HG03457 (cell line): ENCODE measurements around the gene HS6ST3.
"Not testable (repeated sequence)": the region's sequence is repeated elsewhere in the genome, so short reads cannot be mapped to it uniquely, and the experiment has no call there.

Source experiments
- ATAC-seq: cut with Tn5 transposase; IDR thresholded peaks from one replicate; pipeline ENCODE4 v1.9.1; 2021; ENCODE audit warnings: moderate number of reproducible peaks; ENCODE audit not compliant: unreplicated experiment

HS6ST3 gene

GRCh38 chr13:96091164-96092117, 1.5 kb downstream of the HS6ST3 start:
- no peak for ATAC-seq

- ATAC-seq = no peak
Observed at GRCh38 chr13:96093296-96094006, 3.5 kb downstream of the HS6ST3 start.

- no peak for ATAC-seq
Observed at GRCh38 chr13:96100457-96101220, 10.7 kb downstream of the HS6ST3 start.

GRCh38 chr13:96104516-96104915, 14.6 kb downstream of the HS6ST3 start:
- ATAC-seq = no peak

- not testable (repeated sequence) for ATAC-seq
Observed at GRCh38 chr13:96108072-96108471, 18.2 kb downstream of the HS6ST3 start.

GRCh38 chr13:96109125-96109524, 19.2 kb downstream of the HS6ST3 start:
- no peak for ATAC-seq

GRCh38 chr13:96112936-96113335, 23.0 kb downstream of the HS6ST3 start:
- ATAC-seq = no peak

GRCh38 chr13:96115368-96115767, 25.5 kb downstream of the HS6ST3 start:
- not testable (repeated sequence) for ATAC-seq

- ATAC-seq = no peak
Observed at GRCh38 chr13:96119921-96120320, 30.0 kb downstream of the HS6ST3 start.

GRCh38 chr13:96130818-96131340, 41.0 kb downstream of the HS6ST3 start:
- no peak for ATAC-seq

GRCh38 chr13:96141032-96141431, 51.1 kb downstream of the HS6ST3 start:
- no peak for ATAC-seq

- ATAC-seq = no peak
Observed at GRCh38 chr13:96159725-96160124, 69.8 kb downstream of the HS6ST3 start.

GRCh38 chr13:96161141-96161540, 71.2 kb downstream of the HS6ST3 start:
- no peak for ATAC-seq

- ATAC-seq = no peak
Observed at GRCh38 chr13:96165840-96166239, 75.9 kb downstream of the HS6ST3 start.

GRCh38 chr13:96172066-96172465, 82.2 kb downstream of the HS6ST3 start:
- no peak for ATAC-seq

GRCh38 chr13:96178759-96179158, 88.9 kb downstream of the HS6ST3 start:
- no peak for ATAC-seq

- ATAC-seq = no peak
Observed at GRCh38 chr13:96179309-96179708, 89.4 kb downstream of the HS6ST3 start.

GRCh38 chr13:96181911-96182310, 92.0 kb downstream of the HS6ST3 start:
- ATAC-seq = no peak

- ATAC-seq = no peak
Observed at GRCh38 chr13:96185818-96186217, 95.9 kb downstream of the HS6ST3 start.

GRCh38 chr13:96191367-96191766, 101.5 kb downstream of the HS6ST3 start:
- ATAC-seq = no peak

- ATAC-seq = no peak
Observed at GRCh38 chr13:96193728-96194310, 103.9 kb downstream of the HS6ST3 start.
